GM12878 (cell line): ENCODE results near the gene HAND1. TPM values are rescaled to one million over a fixed set of nuclear protein-coding genes. Genes with fewer than 3 reads are reported as not detected.

Experiments used
- ATAC-seq: fragments of 200-7000 bp; cut with Tn5 transposase; 3 replicates; pipeline ENCODE4 v1.9.1; 2020; ENCODE audit warnings: mild to moderate bottlenecking, moderate library complexity
- BruUV-seq: library from RNA; stranded (reverse); fragments of 400-500 nt; replicated peaks from 2 replicates; lab custom pipeline; 2021; lab: Mats Ljungman, UMichigan
- CTCF ChIA-PET: fragments of 300-600 bp; sonication (Branson Sonifier 250); formaldehyde crosslinking; extraction: SDS; loops from one replicate; lab custom pipeline; 2021; ENCODE audit warnings: inconsistent platforms; lab: Yijun Ruan, JAX
- POLR2A ChIA-PET: fragments of 350-600 bp; formaldehyde crosslinking; extraction: SDS; loops from one replicate; lab custom pipeline; 2021; ENCODE audit warnings: inconsistent platforms; lab: Charles Lee
- RAD21 ChIA-PET: fragments of 300-600 bp; sonication (Branson Sonifier 250); formaldehyde crosslinking; loops from one replicate; lab custom pipeline; 2023; ENCODE audit warnings: antibody characterized with exemption; ENCODE audit not compliant: unreplicated experiment; lab: Charles Lee
- SMC1A ChIA-PET: fragments of 300-600 bp; sonication (Branson Sonifier 250); formaldehyde crosslinking; loops from one replicate; lab custom pipeline; 2023; ENCODE audit not compliant: unreplicated experiment, uncharacterized antibody; lab: Charles Lee
- DNase-seq: peaks from one replicate; pipeline ENCODE4 v3.0.0-alpha.2; 2011; ENCODE audit warnings: low read depth, low spot score
- FAIRE-seq: peaks from 3 replicates; lab custom pipeline; 2011; peaks lifted over from hg19 to GRCh38; lab: Jason Lieb, UNC
- H2AFZ ChIP-seq: 2 replicates; pipeline ENCODE4 v1.6.0; 2011; ENCODE audit warnings: low read depth, low read length, control low read depth; ENCODE audit not compliant: control insufficient read depth
- H3K27ac ChIP-seq: 2 replicates; pipeline ENCODE4 v1.5.1; 2011; ENCODE audit warnings: control low read depth; ENCODE audit not compliant: control insufficient read depth, insufficient read depth
- H3K27me3 ChIP-seq, 2 experiments: replicated peaks in 1 of 2; 2 replicates each; pipeline versions ENCODE4 v1.6.0 to v1.6.1; 2011; ENCODE audit warnings: low read length in 1 of 2; ENCODE audit not compliant: control insufficient read depth in 2 of 2, insufficient read depth in 2 of 2
- H3K36me3 ChIP-seq, 2 experiments: 2 replicates each; pipeline ENCODE4 v1.5.1; 2011; ENCODE audit warnings: low read length in 1 of 2; ENCODE audit not compliant: control insufficient read depth in 2 of 2, insufficient read depth in 2 of 2
- H3K4me1 ChIP-seq: 2 replicates; pipeline ENCODE4 v1.6.1; 2011; ENCODE audit warnings: mild to moderate bottlenecking, low read length, moderate library complexity, mixed read lengths; ENCODE audit not compliant: control insufficient read depth, insufficient read depth
- H3K4me2 ChIP-seq: 2 replicates; pipeline ENCODE4 v1.6.0; 2011; ENCODE audit warnings: control low read depth; ENCODE audit not compliant: control insufficient read depth, insufficient read depth
- H3K4me3 ChIP-seq: fragments of 200-600 bp; sonication (generic); 2 replicates; pipeline ENCODE4 v1.5.1; 2016
- H3K79me2 ChIP-seq: 2 replicates; pipeline ENCODE4 v1.6.0; 2011; ENCODE audit warnings: low read length; ENCODE audit not compliant: control insufficient read depth, insufficient read depth
- H3K9ac ChIP-seq: 2 replicates; pipeline ENCODE4 v1.8.0; 2011; ENCODE audit warnings: low read length, control low read depth, mixed read lengths; ENCODE audit not compliant: control insufficient read depth, insufficient read depth
- H3K9me3 ChIP-seq: replicated peaks from 3 replicates; pipeline ENCODE4 v1.5.1; 2011; ENCODE audit warnings: mild to moderate bottlenecking, low read length; ENCODE audit not compliant: control insufficient read depth, insufficient read depth
- H4K20me1 ChIP-seq: 2 replicates; pipeline ENCODE4 v1.6.0; 2011; ENCODE audit not compliant: control insufficient read depth, insufficient read depth
- ELK1 ChIP-seq: IDR thresholded peaks from 2 replicates; pipeline ENCODE4 v1.6.1; 2012; ENCODE audit warnings: low read depth, low read length, improper control_type of control experiment
- IRF3 ChIP-seq: fragments of 450-650 bp; IDR thresholded peaks from 2 replicates; pipeline ENCODE4 v1.6.1; 2014; ENCODE audit warnings: mild to moderate bottlenecking
- KAT2A ChIP-seq: conservative IDR thresholded peaks from 2 replicates; pipeline ENCODE4 v1.6.1; 2011; ENCODE audit warnings: low read depth, low read length; ENCODE audit not compliant: control insufficient read depth
- MEF2A ChIP-seq: IDR thresholded peaks from 2 replicates; pipeline ENCODE4 v1.6.1; 2011; ENCODE audit warnings: low read depth, mild to moderate bottlenecking, low read length, moderate library complexity; ENCODE audit not compliant: insufficient read depth
- SMAD1 ChIP-seq: fragments of 450-650 bp; IDR thresholded peaks from 2 replicates; pipeline ENCODE4 v1.6.1; 2018; ENCODE audit warnings: mild to moderate bottlenecking, low read depth; ENCODE audit not compliant: partially characterized antibody
- SRF ChIP-seq, 2 experiments: IDR thresholded peaks; 2 replicates each; pipeline ENCODE4 v1.6.1; 2011; ENCODE audit warnings: low read depth in 2 of 2, low read length in 2 of 2, mild to moderate bottlenecking in 1 of 2, moderate library complexity in 1 of 2
- ZBTB33 ChIP-seq: fragments of 450-650 bp; IDR thresholded peaks from 2 replicates; pipeline ENCODE4 v1.6.1; 2017; ENCODE audit warnings: mild to moderate bottlenecking
- ZNF687 ChIP-seq: fragments of 450-650 bp; IDR thresholded peaks from 2 replicates; pipeline ENCODE4 v1.6.1; 2017; ENCODE audit warnings: mild to moderate bottlenecking, moderate library complexity
- WGBS: methylation state at CpG from one replicate; pipeline ENCODE4 v1.1.6; 2016; ENCODE audit warnings: low lambda C conversion rate; ENCODE audit not compliant: insufficient replicate concordance, insufficient coverage; ENCODE audit errors: missing lambda C conversion rate; 5-methylcytosine and 5-hydroxymethylcytosine counted together
- in situ Hi-C: fragments of 300-500 bp; cut with MboI; formaldehyde crosslinking; loops from 9 replicates; pipeline ENCODE4 v1.14.3; 2018; ENCODE audit warnings: mixed read lengths
- intact Hi-C: fragments of 100-400 bp; cut with micrococcal nuclease; formaldehyde crosslinking; loops from one replicate; pipeline ENCODE4 v1.14.2; 2022; ENCODE audit not compliant: unreplicated experiment
- polyA plus RNA-seq, 11 experiments: library from polyadenylated mRNA; depleted of rRNA in 4 of 11; unstranded in 6 of 11; stranded (reverse) in 5 of 11; fragments of >200 nt; fragmentation: Nextera tagmentation in 4 of 11; fragmentation: Illumina TruSeq in 1 of 11; extraction: Ambion mirVana in 4 of 11; extraction: Trizol in 1 of 11; gene quantifications; 1 replicate in 1 of 11; 2 replicates in 10 of 11; pipeline versions ENCODE4 v1.2.1 to v1.2.3, GENCODE V29; 2011 to 2016; ENCODE audit warnings: inconsistent platforms in 2 of 11, missing spikeins in 2 of 11, low read depth in 1 of 11
- total RNA-seq, 4 experiments: library from RNA; depleted of rRNA in 3 of 4; stranded (reverse); fragments of >200 nt in 3 of 4; fragmentation: Illumina TruSeq in 1 of 4; extraction: Trizol in 1 of 4; gene quantifications; 2 replicates each; pipeline versions ENCODE4 v1.2.1 to v1.2.3, GENCODE V29; 2013 to 2021
- TF ChIP-seq, protein P1 (sequence below): fragments of 450-650 bp; IDR thresholded peaks from 2 replicates; pipeline ENCODE4 v1.6.1; 2016; ENCODE audit warnings: mild to moderate bottlenecking
- TF ChIP-seq, protein P2 (sequence below): fragments of 450-650 bp; IDR thresholded peaks from 2 replicates; pipeline ENCODE4 v1.6.1; 2016; ENCODE audit warnings: mild to moderate bottlenecking

Gene HAND1
- total and polyA plus RNA-seq, 10 of the 15 experiments (the other 5 are each of a cell fraction or from before 2014, with no cell fraction given), result 0.06 to 0.41 (median 0.27) TPM; not detected in 4

DNA sequence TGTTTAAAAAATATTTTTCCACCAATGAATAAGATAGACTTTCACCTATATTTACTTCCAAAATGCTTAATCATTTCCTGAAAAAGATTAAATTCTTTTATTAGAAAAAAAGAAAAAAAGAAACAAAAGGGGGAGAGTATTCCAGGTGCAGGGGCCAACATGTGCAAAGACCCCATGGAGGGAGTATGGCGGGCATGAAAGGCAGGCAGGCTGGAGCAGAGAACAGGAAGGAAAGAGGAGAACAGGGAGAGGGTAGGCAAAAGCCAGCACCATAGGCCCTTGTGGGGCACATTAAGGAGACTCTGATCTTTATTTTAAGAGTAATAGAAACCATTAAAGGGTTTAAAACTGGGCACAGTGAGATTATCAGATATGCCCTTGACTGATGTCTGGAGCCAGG, 48.7 kb downstream of the HAND1 start (continued):
- TF ChIP-seq, protein P1, sequence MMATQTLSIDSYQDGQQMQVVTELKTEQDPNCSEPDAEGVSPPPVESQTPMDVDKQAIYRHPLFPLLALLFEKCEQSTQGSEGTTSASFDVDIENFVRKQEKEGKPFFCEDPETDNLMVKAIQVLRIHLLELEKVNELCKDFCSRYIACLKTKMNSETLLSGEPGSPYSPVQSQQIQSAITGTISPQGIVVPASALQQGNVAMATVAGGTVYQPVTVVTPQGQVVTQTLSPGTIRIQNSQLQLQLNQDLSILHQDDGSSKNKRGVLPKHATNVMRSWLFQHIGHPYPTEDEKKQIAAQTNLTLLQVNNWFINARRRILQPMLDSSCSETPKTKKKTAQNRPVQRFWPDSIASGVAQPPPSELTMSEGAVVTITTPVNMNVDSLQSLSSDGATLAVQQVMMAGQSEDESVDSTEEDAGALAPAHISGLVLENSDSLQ, result no peak
- no peak for TF ChIP-seq MEF2A
- no peak for TF ChIP-seq IRF3

- POLR2A ChIA-PET, result no interaction called here
- DNase-seq (no peak), FAIRE-seq (no peak), ATAC-seq (no peak)
- no peak overlapping the region for H2AFZ ChIP-seq
- RAD21 ChIA-PET, result no interaction called here
- intact Hi-C loops (no loop called here), in situ Hi-C loops (no loop called here)
- no peaks in the 10 kb centered on the region for H3K4me1 ChIP-seq
- H3K27me3 ChIP-seq, result no peaks in the 10 kb centered on the region
- BruUV-seq, result no TSS peak
- no peak overlapping the region for H3K9ac ChIP-seq
- no peaks in the 10 kb centered on the region for H4K20me1 ChIP-seq
- no peak overlapping the region for H3K4me2 ChIP-seq
- 93% methylated on average over 3 of the region's 3 CpGs for WGBS
- SMC1A ChIA-PET, result no interaction called here
- H3K4me3 ChIP-seq, result no peak overlapping the region
- H3K36me3 ChIP-seq, result no peaks in the 10 kb centered on the region; a peak in 1 of 4 replicates
- CTCF ChIA-PET, result no interaction called here
- H3K79me2 ChIP-seq, result no peaks in the 10 kb centered on the region
- H3K27ac ChIP-seq, result no peak overlapping the region
- no peaks in the 10 kb centered on the region for H3K9me3 ChIP-seq
- TF ChIP-seq ZNF687 (no peak), ZBTB33 (no peak), SRF (IDR thresholded peaks at IDR 0.05; ENCODE audit: low read depth in 2 of 2, low read length in 2 of 2) (no peak), SMAD1 (no peak), ELK1 (no peak), KAT2A (no peak)
- TF ChIP-seq, protein P2, sequence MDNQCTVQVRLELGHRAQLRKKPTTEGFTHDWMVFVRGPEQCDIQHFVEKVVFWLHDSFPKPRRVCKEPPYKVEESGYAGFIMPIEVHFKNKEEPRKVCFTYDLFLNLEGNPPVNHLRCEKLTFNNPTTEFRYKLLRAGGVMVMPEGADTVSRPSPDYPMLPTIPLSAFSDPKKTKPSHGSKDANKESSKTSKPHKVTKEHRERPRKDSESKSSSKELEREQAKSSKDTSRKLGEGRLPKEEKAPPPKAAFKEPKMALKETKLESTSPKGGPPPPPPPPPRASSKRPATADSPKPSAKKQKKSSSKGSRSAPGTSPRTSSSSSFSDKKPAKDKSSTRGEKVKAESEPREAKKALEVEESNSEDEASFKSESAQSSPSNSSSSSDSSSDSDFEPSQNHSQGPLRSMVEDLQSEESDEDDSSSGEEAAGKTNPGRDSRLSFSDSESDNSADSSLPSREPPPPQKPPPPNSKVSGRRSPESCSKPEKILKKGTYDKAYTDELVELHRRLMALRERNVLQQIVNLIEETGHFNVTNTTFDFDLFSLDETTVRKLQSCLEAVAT, result no peak
Observed at GRCh38 chr5:154428208-154428607, 49.8 kb downstream of the HAND1 start.
